GM12873 (cell line): ENCODE data around the gene SEZ6.

ENCODE experiments used
- TF ChIP-seq, protein P1 (sequence below): IDR thresholded peaks from 2 replicates; pipeline ENCODE4 v1.5.1; 2012; ENCODE audit warnings: low read depth, mild to moderate bottlenecking, moderate library complexity, low read length, control low read depth; ENCODE audit not compliant: insufficient read depth; ENCODE audit errors: missing control alignments

The SEZ6 gene

DNA sequence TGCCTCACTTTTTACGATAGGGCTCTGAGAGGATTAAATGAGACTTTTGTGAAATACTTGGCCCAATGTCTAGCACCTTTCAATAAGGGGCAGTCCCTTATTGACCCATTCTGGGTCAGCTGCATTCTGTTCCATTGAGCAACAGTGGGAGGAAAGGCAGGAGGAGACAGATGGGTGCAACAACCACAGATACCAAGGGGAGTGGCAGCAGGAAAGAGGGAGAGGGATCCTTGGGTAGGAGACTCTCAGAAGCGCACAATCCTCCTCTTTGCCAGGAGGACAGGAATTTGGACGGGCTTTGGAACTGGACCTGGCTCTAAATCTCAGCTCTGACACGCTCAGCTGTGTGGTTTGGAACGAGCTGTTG lies 40.6 kb upstream of the SEZ6 start:
- TF ChIP-seq, protein P1, sequence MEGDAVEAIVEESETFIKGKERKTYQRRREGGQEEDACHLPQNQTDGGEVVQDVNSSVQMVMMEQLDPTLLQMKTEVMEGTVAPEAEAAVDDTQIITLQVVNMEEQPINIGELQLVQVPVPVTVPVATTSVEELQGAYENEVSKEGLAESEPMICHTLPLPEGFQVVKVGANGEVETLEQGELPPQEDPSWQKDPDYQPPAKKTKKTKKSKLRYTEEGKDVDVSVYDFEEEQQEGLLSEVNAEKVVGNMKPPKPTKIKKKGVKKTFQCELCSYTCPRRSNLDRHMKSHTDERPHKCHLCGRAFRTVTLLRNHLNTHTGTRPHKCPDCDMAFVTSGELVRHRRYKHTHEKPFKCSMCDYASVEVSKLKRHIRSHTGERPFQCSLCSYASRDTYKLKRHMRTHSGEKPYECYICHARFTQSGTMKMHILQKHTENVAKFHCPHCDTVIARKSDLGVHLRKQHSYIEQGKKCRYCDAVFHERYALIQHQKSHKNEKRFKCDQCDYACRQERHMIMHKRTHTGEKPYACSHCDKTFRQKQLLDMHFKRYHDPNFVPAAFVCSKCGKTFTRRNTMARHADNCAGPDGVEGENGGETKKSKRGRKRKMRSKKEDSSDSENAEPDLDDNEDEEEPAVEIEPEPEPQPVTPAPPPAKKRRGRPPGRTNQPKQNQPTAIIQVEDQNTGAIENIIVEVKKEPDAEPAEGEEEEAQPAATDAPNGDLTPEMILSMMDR, result no peak

DNA sequence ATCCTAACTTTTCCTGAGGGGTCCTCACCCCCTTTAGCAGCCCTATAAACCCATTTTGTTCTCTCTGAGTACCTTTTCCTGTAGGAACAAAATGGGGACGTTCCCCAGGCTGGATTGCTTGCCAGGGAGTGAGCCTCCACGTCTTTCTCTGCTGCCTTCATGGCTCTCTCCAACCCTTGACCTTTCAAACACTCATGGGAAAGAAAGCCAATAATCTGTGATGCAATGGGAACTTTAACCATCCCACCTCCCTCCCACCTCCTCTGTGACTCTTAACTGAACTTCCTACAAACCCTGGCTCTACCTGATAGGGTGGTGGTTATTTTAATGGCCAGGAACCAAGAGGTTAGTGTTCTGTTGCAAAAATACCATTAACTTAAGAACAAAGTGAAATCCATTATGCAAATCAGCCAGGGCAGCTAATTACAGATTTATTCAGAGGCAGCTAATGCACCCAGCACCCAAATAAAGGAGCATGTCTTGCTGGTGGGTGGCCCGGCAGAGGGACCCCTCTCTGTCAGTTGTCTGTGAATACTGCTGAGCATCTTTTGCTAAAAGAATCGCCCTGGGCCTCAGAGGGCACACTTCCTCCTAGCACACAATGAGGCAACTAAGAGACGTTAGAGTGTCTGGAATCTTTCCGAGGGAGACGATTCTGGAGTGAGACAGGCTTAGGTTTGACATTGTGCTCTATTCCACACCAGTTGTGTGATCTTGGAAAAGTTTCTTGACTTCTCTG lies 40.1 kb upstream of the SEZ6 start:
- TF ChIP-seq, protein P1, result no peak

DNA sequence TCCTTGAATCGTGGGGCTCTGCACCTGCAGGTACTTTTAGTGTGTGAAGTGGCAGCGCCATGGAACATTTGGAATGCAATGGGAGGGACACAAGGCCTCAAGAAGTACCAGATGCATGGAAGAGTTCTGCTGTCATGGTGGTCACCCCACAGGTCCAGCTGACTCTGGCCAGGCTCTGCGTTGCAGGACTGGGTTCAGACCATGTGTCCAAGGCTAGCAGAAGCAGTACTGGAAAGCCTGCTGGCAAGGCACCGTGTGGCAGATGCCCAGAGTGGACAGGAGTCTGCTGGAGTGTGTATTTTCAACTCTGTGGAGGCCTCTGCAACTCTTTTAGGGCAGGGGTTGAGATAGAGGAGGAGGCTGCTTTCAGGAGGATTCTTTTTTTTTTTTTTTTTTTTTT lies 39.2 kb upstream of the SEZ6 start:
- TF ChIP-seq, protein P1, result no peak

DNA sequence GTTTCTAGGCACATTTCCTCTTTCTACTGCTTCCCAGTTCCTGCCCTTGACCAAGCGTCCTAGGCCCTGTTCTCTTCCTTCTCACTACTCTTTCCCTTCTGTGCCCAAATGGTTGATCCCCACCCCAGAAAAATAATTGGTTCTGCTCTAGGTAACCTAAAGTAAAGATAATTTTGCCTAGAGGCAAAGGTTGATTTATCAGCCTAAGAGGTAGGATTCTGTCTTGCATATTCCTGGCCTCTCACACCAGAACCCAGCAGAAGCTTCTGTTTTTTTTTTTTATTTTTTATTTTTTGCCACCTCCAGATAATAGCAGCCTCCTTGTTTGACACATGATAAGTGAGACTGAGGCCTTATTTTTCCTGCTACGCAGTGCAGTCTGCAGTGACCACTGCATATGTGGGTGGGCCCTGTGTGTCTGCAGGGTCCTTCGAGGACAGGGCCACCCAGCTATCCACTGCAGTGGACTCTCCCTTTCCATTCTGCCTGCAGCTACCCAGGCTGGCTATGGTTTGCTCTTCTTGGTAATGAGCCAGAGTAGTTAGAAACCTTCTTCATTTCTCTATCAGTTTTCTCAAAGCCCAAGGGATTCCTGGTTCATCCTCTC lies 37.8 kb upstream of the SEZ6 start:
- TF ChIP-seq, protein P1, result no peak

DNA sequence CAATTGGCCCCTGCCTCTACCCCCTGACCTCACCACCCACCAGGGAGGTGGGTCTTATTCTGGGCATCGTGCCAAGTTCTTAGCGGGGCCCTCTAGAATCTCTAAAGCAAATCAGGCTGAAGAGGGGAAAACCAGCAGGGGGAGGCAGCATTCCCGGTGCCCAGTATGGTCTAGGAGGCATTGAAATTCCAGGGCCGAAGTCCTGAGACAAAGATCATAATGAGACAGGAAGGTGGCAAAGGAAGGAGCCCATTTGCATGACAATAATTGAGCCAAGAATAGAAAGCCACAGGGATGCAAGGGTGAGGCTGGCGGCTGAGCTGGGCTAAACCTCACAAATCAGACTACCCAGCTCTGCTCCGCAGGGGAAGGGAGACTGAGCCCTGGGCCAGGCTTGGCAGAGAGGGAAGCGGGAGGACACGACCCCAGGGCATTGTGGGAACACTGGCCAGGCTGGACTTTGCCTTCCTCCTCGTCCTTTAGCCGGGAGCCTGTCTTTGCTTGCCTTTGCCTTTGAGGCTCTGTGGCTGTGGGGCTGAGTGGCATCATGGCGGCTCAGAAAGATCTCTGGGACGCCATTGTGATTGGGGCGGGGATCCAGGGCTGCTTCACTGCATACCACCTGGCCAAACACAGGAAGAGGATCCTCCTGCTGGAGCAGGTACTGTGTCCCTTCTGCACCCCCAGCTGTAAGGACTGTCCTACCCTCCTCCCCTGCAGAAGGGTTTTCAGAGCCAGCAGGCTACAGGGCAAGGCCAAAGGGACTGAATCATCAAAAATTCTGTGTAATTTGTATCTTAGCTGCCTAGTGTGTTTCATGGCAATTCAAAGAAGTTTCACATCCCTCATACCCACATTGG lies 37.1 kb upstream of the SEZ6 start, which contains the start of gene PIPOX:
Gene PIPOX (plus strand): TSS at position 463 of the 860 bp plus-strand sequence. CDS start 85 bp downstream, at position 548.
- TF ChIP-seq, protein P1, result no peak

DNA sequence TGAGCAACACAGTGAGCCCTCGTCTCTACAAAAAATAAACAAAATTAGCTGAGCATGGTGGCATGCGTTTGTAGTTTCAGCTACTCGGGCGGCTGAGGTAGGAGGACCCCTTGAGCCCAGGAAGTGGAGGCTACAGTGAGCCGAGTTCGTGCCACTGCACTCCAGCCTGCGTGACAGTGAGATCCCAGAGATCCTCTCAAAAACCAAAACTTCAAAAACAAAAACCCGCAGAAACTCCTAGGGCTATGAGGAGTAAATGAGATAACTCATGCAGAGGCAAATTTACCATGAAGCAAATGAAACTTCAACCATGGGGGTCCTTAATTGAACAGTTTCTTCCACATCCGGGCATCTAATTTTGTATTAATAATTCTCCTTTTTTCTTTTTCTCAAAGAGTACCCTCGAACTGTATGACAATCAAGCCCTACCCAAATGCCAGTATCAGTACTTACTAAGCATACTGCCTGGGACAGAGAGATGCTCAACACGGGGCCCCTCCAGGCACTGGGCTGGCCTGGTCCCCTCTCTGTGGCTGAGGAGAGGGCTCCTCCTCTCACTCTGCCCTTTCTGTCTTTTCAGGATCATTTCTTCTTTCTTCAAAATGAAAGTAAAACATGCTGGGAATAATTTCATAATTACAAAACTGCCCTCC lies 36.3 kb upstream of the SEZ6 start:
- TF ChIP-seq, protein P1, result no peak

DNA sequence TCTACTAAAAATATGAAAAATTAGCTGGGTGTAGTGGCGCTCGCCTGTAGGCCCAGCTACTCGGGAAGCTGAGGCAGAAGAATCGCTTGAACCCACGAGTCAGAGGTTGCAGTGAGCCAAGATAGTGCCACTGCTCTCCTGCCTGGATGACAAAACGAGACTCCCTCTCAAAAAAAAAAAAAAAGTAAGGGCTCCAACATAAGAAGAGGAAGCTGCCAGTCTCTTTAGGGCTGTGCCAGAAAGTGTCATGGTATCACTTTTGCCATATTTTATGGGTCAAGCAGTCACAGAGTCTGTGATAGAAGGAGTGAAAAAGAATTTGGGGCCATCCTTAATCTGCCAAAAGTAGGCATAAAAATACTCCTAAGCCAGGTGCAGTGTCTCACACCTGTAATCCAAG lies 35.7 kb upstream of the SEZ6 start:
- TF ChIP-seq, protein P1, result no peak
